ENCODE data around the gene RBM20.

DNA sequence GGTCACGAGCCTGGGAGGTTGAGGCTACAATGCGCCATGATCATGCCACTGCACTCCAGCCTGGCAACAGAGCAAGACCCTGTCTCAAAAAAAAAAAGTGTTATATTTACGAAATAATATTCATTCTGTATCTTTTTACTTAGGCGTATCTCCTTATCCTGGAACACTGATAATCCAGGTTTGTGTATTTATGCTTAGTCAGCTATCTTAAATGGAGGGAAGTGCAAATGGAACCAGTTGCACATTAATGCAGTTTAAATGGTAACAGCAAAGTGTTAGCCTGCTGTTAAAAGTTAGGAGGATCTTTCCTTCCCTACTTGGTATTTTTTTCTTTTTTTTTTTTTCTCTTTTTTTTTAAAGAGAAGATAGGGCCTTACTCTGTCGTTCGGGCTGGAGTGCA is 36.0 kb upstream of the RBM20 start:
- TF ChIP-seq CTCF (IDR thresholded peaks at IDR 0.05) (no peak), POLR2A (IDR thresholded peaks at IDR 0.05) (no peak)

Measured in adrenal gland (tissue), 5 donors.